GM12878 (cell line): ENCODE data around the gene ALG11.

Experiments
- CBX5 ChIP-seq: sonication (generic); IDR thresholded peaks from 2 replicates; pipeline ENCODE4 v1.6.1; 2016; ENCODE audit warnings: low read depth, moderate library complexity, mild to moderate bottlenecking, inconsistent platforms
- EZH2 ChIP-seq: IDR thresholded peaks from 2 replicates; pipeline ENCODE4 v1.6.1; 2012; ENCODE audit warnings: low read depth, mild to moderate bottlenecking, control low read depth, inconsistent platforms, low read length, borderline replicate concordance; ENCODE audit not compliant: control insufficient read depth
- MYC ChIP-seq: IDR thresholded peaks from 2 replicates; pipeline ENCODE4 v1.6.1; 2011; ENCODE audit warnings: mild to moderate bottlenecking, low read length, moderate library complexity, inconsistent platforms; ENCODE audit not compliant: insufficient read depth, insufficient replicate concordance, insufficient read length, severe bottlenecking
- NFIC ChIP-seq: IDR thresholded peaks from 2 replicates; pipeline ENCODE4 v1.6.1; 2012; ENCODE audit warnings: low read depth, mild to moderate bottlenecking, inconsistent platforms, low read length, moderate library complexity
- POLR2A ChIP-seq: IDR thresholded peaks from 2 replicates; pipeline ENCODE4 v1.6.1; 2011; ENCODE audit warnings: low read depth, mild to moderate bottlenecking, low read length
- ZNF274 ChIP-seq: IDR thresholded peaks from one replicate; pipeline ENCODE4 v1.8.0; 2011; ENCODE audit not compliant: insufficient read length, insufficient read depth

DNA sequence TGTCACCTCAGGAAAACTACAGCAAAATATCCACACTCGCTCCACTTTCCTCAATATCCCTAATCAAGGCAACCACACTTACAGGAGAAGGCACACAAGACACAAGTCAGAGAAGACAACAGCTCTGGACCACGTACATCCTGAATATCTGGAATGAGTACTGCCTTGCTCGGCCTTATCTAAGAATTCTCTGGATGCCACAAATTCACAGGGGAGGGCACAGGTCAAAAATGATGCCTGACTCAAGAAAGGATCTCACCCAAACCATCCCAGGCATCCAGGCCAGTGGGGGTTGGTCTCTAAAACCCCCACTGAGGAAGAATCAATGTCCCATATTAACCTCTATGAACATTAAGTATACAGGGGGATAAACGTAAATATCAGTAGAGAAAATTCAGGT lies 30.8 kb upstream of the ALG11 start:
- no peak for TF ChIP-seq NFIC
- TF ChIP-seq ZNF274 = no peak
- no peak for TF ChIP-seq POLR2A
- no peak for TF ChIP-seq MYC
- no peak for TF ChIP-seq CBX5
- TF ChIP-seq EZH2 = no peak
